Upper lobe of left lung (tissue), 6 donors: ENCODE data around the gene HOGA1. TPM values are rescaled to one million over a fixed set of nuclear protein-coding genes. Genes with fewer than 3 reads are reported as not detected.
A peak's percentile ranks its signal among the peaks of the same experiment; 100 is the strongest.

Experiments
- ATAC-seq, 2 donors: fragments of 200-7000 bp; cut with Tn5 transposase; one replicate each; pipeline ENCODE4 v1.9.1; 2022; ENCODE audit warnings: mild to moderate bottlenecking in 2 of 2, moderate library complexity in 2 of 2; ENCODE audit not compliant: low FRiP score in 2 of 2
- DNase-seq, 2 donors: peaks; one replicate each; pipeline ENCODE4 v3.0.0-alpha.2; 2019 to 2020
- H3K27ac ChIP-seq, 4 donors: fragments of 200-600 bp; sonication (generic); one replicate each; pipeline ENCODE4 v1.5.1; 2016 to 2019
- H3K27me3 ChIP-seq, 4 donors: fragments of 200-600 bp; sonication (generic); one replicate each; pipeline ENCODE4 v1.5.1; 2017 to 2019
- H3K36me3 ChIP-seq, 4 donors: fragments of 200-600 bp; sonication (generic); one replicate each; pipeline ENCODE4 v1.5.1; 2016 to 2019
- H3K4me1 ChIP-seq, 4 donors: fragments of 200-600 bp; sonication (generic); one replicate each; pipeline ENCODE4 v1.5.1; 2018 to 2019
- H3K4me3 ChIP-seq, 4 donors: fragments of 200-600 bp; sonication (generic); one replicate each; pipeline ENCODE4 v1.5.1; 2017 to 2019; ENCODE audit warnings: mild to moderate bottlenecking in 2 of 4, moderate library complexity in 1 of 4
- H3K9me3 ChIP-seq, 4 donors: fragments of 200-600 bp; sonication (generic); one replicate each; pipeline ENCODE4 v1.5.1; 2018 to 2019
- EP300 ChIP-seq, 4 donors: sonication (generic); formaldehyde crosslinking; IDR thresholded peaks; one replicate each; pipeline ENCODE4 v1.5.1; 2017; ENCODE audit warnings: antibody characterized with exemption in 4 of 4, control low read depth in 2 of 4
- POLR2A ChIP-seq, 4 donors: fragments of 450-650 bp; IDR thresholded peaks; one replicate each; pipeline ENCODE4 v1.5.1; 2016 to 2017; ENCODE audit warnings: antibody characterized with exemption in 4 of 4, mild to moderate bottlenecking in 2 of 4
- POLR2AphosphoS5 ChIP-seq, 2 donors: sonication (generic); formaldehyde crosslinking; IDR thresholded peaks; one replicate each; pipeline ENCODE4 v1.5.1; 2017; ENCODE audit warnings: antibody characterized with exemption in 2 of 2
- WGBS, 2 donors: methylation state at CpG; one replicate each; pipeline ENCODE4 v1.1.5; 2017 to 2018; 5-methylcytosine and 5-hydroxymethylcytosine counted together
- total RNA-seq, 6 donors: library from RNA; depleted of rRNA in 4 of 6; stranded (reverse); fragments of >200 nt in 4 of 6; gene quantifications; one replicate each; pipeline versions ENCODE4 v1.1.0 to v1.2.1, GENCODE V29; 2016 to 2021
- TF ChIP-seq, protein P1 (sequence below), 6 experiments: fragments of 450-650 bp in 4 of 6; fragments of 200-600 bp in 2 of 6; sonication (generic) in 2 of 6; IDR thresholded peaks; one replicate each; pipeline ENCODE4 v1.5.1; 2016 to 2019; ENCODE audit warnings: antibody characterized with exemption in 6 of 6
- donor health status: DM: no; HTN: no; CAD: no; lungs with moderate emphysema.
- donor health status: DM: no; HTN: yes; CAD: no; lungs with severe emphysema.

HOGA1 gene
- total RNA-seq, 6 donors from 2014 or later, result 0.39 to 4.2 (median 1.9) TPM

GRCh38 chr10:97650726-97651125, 66.5 kb downstream of the HOGA1 start:
- no peaks in the 10 kb centered on the region for H3K27me3 ChIP-seq
- peak overlapping the region in 3 of 4 donors; percentile 46 to 79 (median 62) for H3K27ac ChIP-seq
- H3K36me3 ChIP-seq, result peaks cover under 1 to 40% (median 26%) of the 10 kb centered on the region in 4 donors
- TF ChIP-seq, protein P1, sequence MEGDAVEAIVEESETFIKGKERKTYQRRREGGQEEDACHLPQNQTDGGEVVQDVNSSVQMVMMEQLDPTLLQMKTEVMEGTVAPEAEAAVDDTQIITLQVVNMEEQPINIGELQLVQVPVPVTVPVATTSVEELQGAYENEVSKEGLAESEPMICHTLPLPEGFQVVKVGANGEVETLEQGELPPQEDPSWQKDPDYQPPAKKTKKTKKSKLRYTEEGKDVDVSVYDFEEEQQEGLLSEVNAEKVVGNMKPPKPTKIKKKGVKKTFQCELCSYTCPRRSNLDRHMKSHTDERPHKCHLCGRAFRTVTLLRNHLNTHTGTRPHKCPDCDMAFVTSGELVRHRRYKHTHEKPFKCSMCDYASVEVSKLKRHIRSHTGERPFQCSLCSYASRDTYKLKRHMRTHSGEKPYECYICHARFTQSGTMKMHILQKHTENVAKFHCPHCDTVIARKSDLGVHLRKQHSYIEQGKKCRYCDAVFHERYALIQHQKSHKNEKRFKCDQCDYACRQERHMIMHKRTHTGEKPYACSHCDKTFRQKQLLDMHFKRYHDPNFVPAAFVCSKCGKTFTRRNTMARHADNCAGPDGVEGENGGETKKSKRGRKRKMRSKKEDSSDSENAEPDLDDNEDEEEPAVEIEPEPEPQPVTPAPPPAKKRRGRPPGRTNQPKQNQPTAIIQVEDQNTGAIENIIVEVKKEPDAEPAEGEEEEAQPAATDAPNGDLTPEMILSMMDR (IDR thresholded peaks at IDR 0.05), result no peak
- no peak for TF ChIP-seq EP300 (IDR thresholded peaks at IDR 0.05)
- no peak for TF ChIP-seq POLR2AphosphoS5 (IDR thresholded peaks at IDR 0.05)
- TF ChIP-seq POLR2A (IDR thresholded peaks at IDR 0.05), result no peak
- WGBS, 2 donors, result 80 to 88% methylated on average over 3 of the region's 3 CpGs
- H3K9me3 ChIP-seq, result no peaks in the 10 kb centered on the region
- ATAC-seq (no peak), DNase-seq (no peak)
- peaks cover 9 to 30% (median 22%) of the 10 kb centered on the region in 4 donors for H3K4me1 ChIP-seq
- H3K4me3 ChIP-seq, result no peak overlapping the region

GRCh38 chr10:97651773-97652172, 67.6 kb downstream of the HOGA1 start:
- Histone ChIP-seq H3K4me3 (no peak overlapping the region), H3K4me1 (peaks cover 9 to 30% (median 22%) of the 10 kb centered on the region in 4 donors), H3K36me3 (peaks cover 11 to 46% (median 35%) of the 10 kb centered on the region in 4 donors), H3K9me3 (no peaks in the 10 kb centered on the region), H3K27ac (no peak overlapping the region), H3K27me3 (no peaks in the 10 kb centered on the region)
- 91 to 98% methylated on average over 3 of the region's 3 CpGs for WGBS, 2 donors
- ATAC-seq, result no peak
- no peak for DNase-seq
- TF ChIP-seq POLR2A (IDR thresholded peaks at IDR 0.05) (no peak), POLR2AphosphoS5 (IDR thresholded peaks at IDR 0.05) (no peak), EP300 (IDR thresholded peaks at IDR 0.05) (no peak)
- TF ChIP-seq, protein P1 (IDR thresholded peaks at IDR 0.05), result no peak

DNA sequence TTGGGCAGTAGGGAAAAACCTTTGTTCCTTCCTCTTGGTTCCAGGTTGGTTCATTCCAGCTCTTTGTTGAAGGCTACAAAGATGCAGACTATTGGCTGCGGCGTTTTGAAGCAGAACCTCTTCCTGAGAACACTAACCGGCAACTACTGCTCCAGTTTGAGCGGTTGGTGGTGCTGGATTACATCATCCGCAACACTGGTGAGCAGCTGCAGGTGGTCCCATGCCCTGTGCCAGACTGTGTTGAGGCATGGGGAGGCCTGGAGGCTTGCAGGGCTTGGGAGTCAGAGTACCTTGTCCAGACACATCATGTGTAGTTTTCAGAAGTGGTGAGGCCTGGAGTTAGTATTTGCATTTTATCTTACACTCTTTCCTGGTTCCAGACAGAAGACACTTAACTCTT, 72.6 kb downstream of the HOGA1 start:
- Histone ChIP-seq H3K27me3 (no peaks in the 10 kb centered on the region), H3K9me3 (no peaks in the 10 kb centered on the region), H3K36me3 (peaks cover 17 to 65% (median 40%) of the 10 kb centered on the region in 4 donors), H3K27ac (no peak overlapping the region), H3K4me3 (no peak overlapping the region), H3K4me1 (no peaks in the 10 kb centered on the region)
- WGBS, 2 donors, result 78 to 88% methylated on average over 5 of the region's 5 CpGs
- ATAC-seq (no peak), DNase-seq (no peak)
- TF ChIP-seq EP300 (IDR thresholded peaks at IDR 0.05) (no peak), POLR2A (IDR thresholded peaks at IDR 0.05) (no peak), POLR2AphosphoS5 (IDR thresholded peaks at IDR 0.05) (no peak)
- TF ChIP-seq, protein P1 (IDR thresholded peaks at IDR 0.05), result no peak

DNA sequence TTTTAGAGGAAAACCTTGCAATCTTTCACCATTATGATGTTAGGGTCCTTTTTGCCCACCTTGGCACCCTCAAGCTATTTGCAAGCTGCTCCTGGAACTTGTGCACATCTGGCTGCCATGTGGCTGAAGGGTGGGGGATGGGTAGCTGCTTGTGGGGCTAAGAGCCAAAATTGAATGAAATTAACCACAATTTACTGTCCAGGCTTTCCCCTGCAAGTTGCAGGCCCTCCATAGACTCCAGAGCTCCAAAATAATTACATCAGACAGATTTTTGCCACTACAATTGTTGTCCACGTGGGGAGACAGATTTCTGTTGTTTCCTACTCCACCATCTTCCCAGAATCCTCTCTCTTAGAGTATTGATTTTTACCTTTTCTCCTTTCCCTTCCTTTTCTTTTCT, 75.4 kb downstream of the HOGA1 start:
- WGBS, 2 donors, result 62 to 64% methylated on average over 1 of the region's 1 CpG
- Histone ChIP-seq H3K36me3 (peaks cover 20 to 63% (median 33%) of the 10 kb centered on the region in 4 donors), H3K9me3 (no peaks in the 10 kb centered on the region), H3K27me3 (no peaks in the 10 kb centered on the region), H3K27ac (no peak overlapping the region), H3K4me1 (no peaks in the 10 kb centered on the region), H3K4me3 (no peak overlapping the region)
- ATAC-seq (no peak), DNase-seq (no peak)
- TF ChIP-seq EP300 (IDR thresholded peaks at IDR 0.05) (no peak), POLR2A (IDR thresholded peaks at IDR 0.05) (no peak), POLR2AphosphoS5 (IDR thresholded peaks at IDR 0.05) (no peak)

Other genes starting within 250 kb of the HOGA1 start
- 10 to 100 TPM; 19.0 to 33.3 (median 29.5) TPM for gene FRAT2, start 249.7 kb upstream of the HOGA1 start, total RNA-seq
- 10 to 100 TPM; 20.4 to 38.2 (median 28.9) TPM for gene RRP12, start 183.0 kb upstream of the HOGA1 start, total RNA-seq
- 100 to 1,000 TPM in 5 of 6 donors, 10 to 100 TPM in 1; 55.5 to 184 (median 137) TPM for gene PGAM1, start 158.2 kb upstream of the HOGA1 start, total RNA-seq
- gene EXOSC1, start 138.4 kb upstream of the HOGA1 start, total RNA-seq, result 10 to 100 TPM; 19.5 to 30.4 (median 28.1) TPM
- gene ZDHHC16, start 138.2 kb upstream of the HOGA1 start, total RNA-seq, result 10 to 100 TPM; 40.0 to 84.7 (median 60.1) TPM
- gene MMS19, start 86.0 kb upstream of the HOGA1 start, total RNA-seq, result 100 to 1,000 TPM in 1 of 6 donors, 10 to 100 TPM in 5; 62.5 to 148 (median 77.0) TPM
- 10 to 100 TPM; 40.6 to 93.1 (median 67.3) TPM for gene UBTD1, start 85.5 kb upstream of the HOGA1 start, total RNA-seq
- gene ANKRD2, start 11.6 kb upstream of the HOGA1 start, total RNA-seq, result 1 to 10 TPM in 3 of 6 donors, under 1 TPM in 2, not detected in 1; 0.67 to 2.4 (median 1.1) TPM
- gene C10orf62, start 5.3 kb downstream of the HOGA1 start, total RNA-seq, result 1 to 10 TPM in 1 of 6 donors, under 1 TPM in 1, not detected in 4; 0.20 to 7.3 TPM
- 1 to 10 TPM; 1.3 to 7.7 (median 3.2) TPM for gene MORN4, start 49.1 kb downstream of the HOGA1 start, total RNA-seq
- 10 to 100 TPM; 22.0 to 34.4 (median 28.6) TPM for gene PI4K2A, start 56.3 kb downstream of the HOGA1 start, total RNA-seq
- 10 to 100 TPM; 25.2 to 62.5 (median 45.0) TPM for gene AVPI1, start 102.9 kb downstream of the HOGA1 start, total RNA-seq
- gene MARVELD1, start 129.3 kb downstream of the HOGA1 start, total RNA-seq, result 10 to 100 TPM; 18.2 to 62.7 (median 31.8) TPM
- 10 to 100 TPM; 20.5 to 51.3 (median 26.4) TPM for gene ZFYVE27, start 152.7 kb downstream of the HOGA1 start, total RNA-seq
- gene SFRP5, start 187.6 kb downstream of the HOGA1 start, total RNA-seq, result 10 to 100 TPM in 1 of 6 donors, 1 to 10 TPM in 4, under 1 TPM in 1; 0.69 to 14.9 (median 3.6) TPM